ENCODE data around the gene PDGFD. TPM values are rescaled to one million over a fixed set of nuclear protein-coding genes. Genes with fewer than 3 reads are reported as not detected.

The PDGFD gene
- total and polyA plus RNA-seq, 2 experiments from 2014 or later: 1.9 to 4.5 TPM

DNA sequence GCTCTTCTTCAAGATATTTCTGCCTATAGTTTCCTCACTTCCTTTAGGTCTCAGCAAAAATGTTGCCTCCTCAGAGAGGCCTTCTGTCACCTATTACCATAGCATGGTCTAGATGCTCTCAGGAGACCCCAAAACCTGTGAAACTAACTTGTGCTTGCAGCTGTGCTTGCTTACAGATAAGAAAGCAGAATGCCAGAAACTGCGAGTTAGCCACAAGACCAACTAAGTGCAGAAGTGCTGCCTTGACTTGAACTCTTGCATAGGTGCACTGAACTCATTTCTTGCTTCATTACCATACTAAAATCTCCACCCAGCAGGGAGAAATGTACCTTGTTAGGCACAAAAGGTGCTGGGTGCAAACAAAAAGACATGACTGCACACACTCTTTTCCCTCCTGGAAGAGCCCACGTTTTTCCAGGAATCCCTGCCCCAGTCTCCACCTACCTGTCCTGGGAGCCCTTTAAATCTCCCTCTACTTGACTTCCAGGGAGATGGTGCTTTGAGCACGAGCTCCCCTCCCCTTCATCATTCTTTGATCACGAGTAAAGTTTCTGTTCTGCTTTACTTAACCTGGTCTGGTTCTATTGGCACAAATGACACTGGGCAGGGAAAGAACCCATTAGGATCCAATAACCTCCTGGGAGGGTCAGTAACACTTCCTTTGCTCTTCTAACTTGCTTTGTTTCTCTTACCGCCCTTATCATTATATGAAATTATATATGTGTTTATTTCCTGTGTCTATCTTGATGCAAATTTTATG is 265.2 kb downstream of the PDGFD start:
- Histone ChIP-seq H3K36me3 (ENCODE audit: insufficient read depth) (no peaks in the 10 kb centered on the region), H3K4me2 (no peak overlapping the region), H3K9me2 (ENCODE audit: insufficient read depth) (peaks cover 14% of the 10 kb centered on the region; the same call in 1 of the 2 replicates), H3K4me1 (ENCODE audit: insufficient read depth) (no peaks in the 10 kb centered on the region), H2AFZ (no peak overlapping the region), H4K20me1 (replicated peaks; ENCODE audit: insufficient read depth) (no peaks in the 10 kb centered on the region), H3K79me2 (replicated peaks; ENCODE audit: insufficient read depth) (no peaks in the 10 kb centered on the region), H3K27ac (ENCODE audit: low read depth) (no peak overlapping the region), H3F3A (replicated peaks; ENCODE audit: low read depth) (no peaks in the 10 kb centered on the region), H3K27me3 (ENCODE audit: insufficient read depth) (no peaks in the 10 kb centered on the region), H3K4me3 (no peak overlapping the region)
- H3K9me3 Mint-ChIP-seq: peaks cover 2% of the 10 kb centered on the region; the same call in 1 of the 3 replicates
- H3K36me3 Mint-ChIP-seq (ENCODE audit: low read depth): no peaks in the 10 kb centered on the region
- H3K4me3 Mint-ChIP-seq: no peak overlapping the region
- DNase-seq (ENCODE audit: low spot score) (no peak), ATAC-seq (no peak)
- no peaks in the 10 kb centered on the region for H3K27me3 Mint-ChIP-seq (ENCODE audit: insufficient read depth, low read depth, poor library complexity)
- no peaks in the 10 kb centered on the region for H3K4me1 Mint-ChIP-seq
- no peak for TF ChIP-seq ZNF331 (CRISPR knock-in tag; IDR thresholded peaks at IDR 0.05; ENCODE audit: low read depth)
- no peak for TF ChIP-seq STAT1 (IDR thresholded peaks at IDR 0.05; ENCODE audit: unreplicated experiment)
- TF ChIP-seq, protein P1, sequence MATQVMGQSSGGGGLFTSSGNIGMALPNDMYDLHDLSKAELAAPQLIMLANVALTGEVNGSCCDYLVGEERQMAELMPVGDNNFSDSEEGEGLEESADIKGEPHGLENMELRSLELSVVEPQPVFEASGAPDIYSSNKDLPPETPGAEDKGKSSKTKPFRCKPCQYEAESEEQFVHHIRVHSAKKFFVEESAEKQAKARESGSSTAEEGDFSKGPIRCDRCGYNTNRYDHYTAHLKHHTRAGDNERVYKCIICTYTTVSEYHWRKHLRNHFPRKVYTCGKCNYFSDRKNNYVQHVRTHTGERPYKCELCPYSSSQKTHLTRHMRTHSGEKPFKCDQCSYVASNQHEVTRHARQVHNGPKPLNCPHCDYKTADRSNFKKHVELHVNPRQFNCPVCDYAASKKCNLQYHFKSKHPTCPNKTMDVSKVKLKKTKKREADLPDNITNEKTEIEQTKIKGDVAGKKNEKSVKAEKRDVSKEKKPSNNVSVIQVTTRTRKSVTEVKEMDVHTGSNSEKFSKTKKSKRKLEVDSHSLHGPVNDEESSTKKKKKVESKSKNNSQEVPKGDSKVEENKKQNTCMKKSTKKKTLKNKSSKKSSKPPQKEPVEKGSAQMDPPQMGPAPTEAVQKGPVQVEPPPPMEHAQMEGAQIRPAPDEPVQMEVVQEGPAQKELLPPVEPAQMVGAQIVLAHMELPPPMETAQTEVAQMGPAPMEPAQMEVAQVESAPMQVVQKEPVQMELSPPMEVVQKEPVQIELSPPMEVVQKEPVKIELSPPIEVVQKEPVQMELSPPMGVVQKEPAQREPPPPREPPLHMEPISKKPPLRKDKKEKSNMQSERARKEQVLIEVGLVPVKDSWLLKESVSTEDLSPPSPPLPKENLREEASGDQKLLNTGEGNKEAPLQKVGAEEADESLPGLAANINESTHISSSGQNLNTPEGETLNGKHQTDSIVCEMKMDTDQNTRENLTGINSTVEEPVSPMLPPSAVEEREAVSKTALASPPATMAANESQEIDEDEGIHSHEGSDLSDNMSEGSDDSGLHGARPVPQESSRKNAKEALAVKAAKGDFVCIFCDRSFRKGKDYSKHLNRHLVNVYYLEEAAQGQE (IDR thresholded peaks at IDR 0.05; ENCODE audit: unreplicated experiment): no peak
- no peak for TF ChIP-seq ZNF114 (CRISPR knock-in tag; IDR thresholded peaks at IDR 0.05)
- TF ChIP-seq, protein P2, sequence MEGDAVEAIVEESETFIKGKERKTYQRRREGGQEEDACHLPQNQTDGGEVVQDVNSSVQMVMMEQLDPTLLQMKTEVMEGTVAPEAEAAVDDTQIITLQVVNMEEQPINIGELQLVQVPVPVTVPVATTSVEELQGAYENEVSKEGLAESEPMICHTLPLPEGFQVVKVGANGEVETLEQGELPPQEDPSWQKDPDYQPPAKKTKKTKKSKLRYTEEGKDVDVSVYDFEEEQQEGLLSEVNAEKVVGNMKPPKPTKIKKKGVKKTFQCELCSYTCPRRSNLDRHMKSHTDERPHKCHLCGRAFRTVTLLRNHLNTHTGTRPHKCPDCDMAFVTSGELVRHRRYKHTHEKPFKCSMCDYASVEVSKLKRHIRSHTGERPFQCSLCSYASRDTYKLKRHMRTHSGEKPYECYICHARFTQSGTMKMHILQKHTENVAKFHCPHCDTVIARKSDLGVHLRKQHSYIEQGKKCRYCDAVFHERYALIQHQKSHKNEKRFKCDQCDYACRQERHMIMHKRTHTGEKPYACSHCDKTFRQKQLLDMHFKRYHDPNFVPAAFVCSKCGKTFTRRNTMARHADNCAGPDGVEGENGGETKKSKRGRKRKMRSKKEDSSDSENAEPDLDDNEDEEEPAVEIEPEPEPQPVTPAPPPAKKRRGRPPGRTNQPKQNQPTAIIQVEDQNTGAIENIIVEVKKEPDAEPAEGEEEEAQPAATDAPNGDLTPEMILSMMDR (conservative IDR thresholded peaks at IDR 0.05; ENCODE audit: low read depth in 2 of 2): no peak
- TF ChIP-seq, protein P3, sequence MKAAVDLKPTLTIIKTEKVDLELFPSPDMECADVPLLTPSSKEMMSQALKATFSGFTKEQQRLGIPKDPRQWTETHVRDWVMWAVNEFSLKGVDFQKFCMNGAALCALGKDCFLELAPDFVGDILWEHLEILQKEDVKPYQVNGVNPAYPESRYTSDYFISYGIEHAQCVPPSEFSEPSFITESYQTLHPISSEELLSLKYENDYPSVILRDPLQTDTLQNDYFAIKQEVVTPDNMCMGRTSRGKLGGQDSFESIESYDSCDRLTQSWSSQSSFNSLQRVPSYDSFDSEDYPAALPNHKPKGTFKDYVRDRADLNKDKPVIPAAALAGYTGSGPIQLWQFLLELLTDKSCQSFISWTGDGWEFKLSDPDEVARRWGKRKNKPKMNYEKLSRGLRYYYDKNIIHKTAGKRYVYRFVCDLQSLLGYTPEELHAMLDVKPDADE (IDR thresholded peaks at IDR 0.05): no peak
- no peak for TF ChIP-seq NANOG (IDR thresholded peaks at IDR 0.05; ENCODE audit: borderline replicate concordance)
- H3K27ac Mint-ChIP-seq: no peak overlapping the region

DNA sequence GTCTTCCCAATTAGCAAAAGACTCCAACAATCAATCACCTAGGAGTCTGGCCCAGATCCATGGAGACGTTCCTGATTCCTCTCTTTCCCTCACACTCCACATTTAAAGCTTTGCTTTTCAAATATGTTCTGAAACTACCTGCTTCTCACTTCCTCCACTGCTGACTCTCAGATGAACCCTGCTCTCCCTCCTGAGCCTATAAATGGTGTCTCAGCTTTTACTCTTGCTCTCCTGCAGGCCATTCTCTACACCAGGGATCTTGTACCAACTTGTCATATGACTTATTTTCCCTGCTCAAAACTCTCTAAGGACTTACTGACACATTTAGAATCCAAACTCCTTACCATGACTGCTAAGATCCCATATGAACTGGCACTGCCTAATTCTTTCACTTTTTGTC is 265.9 kb downstream of the PDGFD start:
- no peaks in the 10 kb centered on the region for H3K79me2 ChIP-seq (replicated peaks; ENCODE audit: insufficient read depth)
- no peaks in the 10 kb centered on the region for H4K20me1 ChIP-seq (replicated peaks; ENCODE audit: insufficient read depth)
- no peak overlapping the region for H3K4me2 ChIP-seq
- ATAC-seq (no peak), DNase-seq (ENCODE audit: low spot score) (no peak)
- peaks cover 16% of the 10 kb centered on the region; the same call in 1 of the 2 replicates for H3K9me2 ChIP-seq (ENCODE audit: insufficient read depth)
- no peak overlapping the region for H3K4me3 Mint-ChIP-seq
- H3F3A ChIP-seq (replicated peaks; ENCODE audit: low read depth): no peaks in the 10 kb centered on the region
- H3K27me3 Mint-ChIP-seq (ENCODE audit: insufficient read depth, low read depth, poor library complexity): no peaks in the 10 kb centered on the region
- H2AFZ ChIP-seq: no peak overlapping the region
- H3K4me3 ChIP-seq: no peak overlapping the region
- peaks cover 2% of the 10 kb centered on the region; the same call in 1 of the 3 replicates for H3K9me3 Mint-ChIP-seq
- no peaks in the 10 kb centered on the region for H3K36me3 Mint-ChIP-seq (ENCODE audit: low read depth)
- H3K27ac Mint-ChIP-seq: no peak overlapping the region
- H3K36me3 ChIP-seq (ENCODE audit: insufficient read depth): no peaks in the 10 kb centered on the region
- H3K4me1 Mint-ChIP-seq: no peaks in the 10 kb centered on the region
- no peaks in the 10 kb centered on the region for H3K27me3 ChIP-seq (ENCODE audit: insufficient read depth)
- H3K27ac ChIP-seq (ENCODE audit: low read depth): no peak overlapping the region
- no peaks in the 10 kb centered on the region for H3K4me1 ChIP-seq (ENCODE audit: insufficient read depth)
- TF ChIP-seq JUNB (IDR thresholded peaks at IDR 0.05; ENCODE audit: unreplicated experiment): no peak
- TF ChIP-seq, protein P2 (conservative IDR thresholded peaks at IDR 0.05; ENCODE audit: low read depth in 2 of 2): no peak
- no peak for TF ChIP-seq POLR2AphosphoS5 (IDR thresholded peaks at IDR 0.05; ENCODE audit: low read depth)
- TF ChIP-seq CREB1 (CRISPR knock-in tag; IDR thresholded peaks at IDR 0.05; ENCODE audit: low read depth): no peak
